SK-N-SH (cell line): ENCODE data around the gene SYNGR4. TPM values are rescaled to one million over a fixed set of nuclear protein-coding genes. Genes with fewer than 3 reads are reported as not detected.

Source experiments
- CTCF ChIA-PET: fragments of 300-600, 350-600 bp; formaldehyde crosslinking; extraction: SDS; loops from one replicate; lab custom pipeline; 2021; lab: Yijun Ruan, JAX
- POLR2A ChIA-PET: fragments of 350-600 bp; sonication (Branson Sonifier 250); formaldehyde crosslinking; extraction: SDS; loops from one replicate; lab custom pipeline; 2020; ENCODE audit warnings: antibody characterized with exemption, inconsistent platforms; lab: Yijun Ruan, JAX
- DNase-seq: peaks from one replicate; pipeline ENCODE4 v3.0.0; 2012
- H2AFZ ChIP-seq: fragments of 200-600 bp; sonication (generic); 2 replicates; pipeline ENCODE4 v1.8.1; 2016; ENCODE audit warnings: antibody characterized with exemption, mild to moderate bottlenecking, low read depth
- H3F3A ChIP-seq: fragments of 200-600 bp; sonication (generic); replicated peaks from 2 replicates; pipeline ENCODE3; 2016; ENCODE audit warnings: antibody characterized with exemption, mild to moderate bottlenecking; ENCODE audit not compliant: insufficient read depth
- H3K27ac ChIP-seq, 2 experiments: fragments of 200-500 bp in 1 of 2; fragments of 200-600 bp in 1 of 2; sonication (Bioruptor generic) in 1 of 2; sonication (generic), shearing (Covaris generic) in 1 of 2; 2 replicates each; pipeline versions ENCODE4 v1.5.1 to v1.6.1; 2014 to 2016; ENCODE audit warnings: low read depth in 2 of 2, inconsistent platforms in 1 of 2, low read length in 1 of 2, mild to moderate bottlenecking in 1 of 2, mixed read lengths in 1 of 2
- H3K27me3 ChIP-seq: fragments of 200-600 bp; sonication (generic), shearing (Covaris generic); 2 replicates; pipeline ENCODE4 v1.6.1; 2016; ENCODE audit warnings: mixed run types; ENCODE audit not compliant: insufficient read depth
- H3K36me3 ChIP-seq, 2 experiments: fragments of 200-500 bp in 1 of 2; fragments of 200-600 bp in 1 of 2; sonication (Bioruptor generic) in 1 of 2; sonication (generic) in 1 of 2; replicated peaks in 1 of 2; 2 replicates each; pipeline versions ENCODE3 to v1.5.1; 2014 to 2016; ENCODE audit warnings: low read length in 1 of 2, mild to moderate bottlenecking in 1 of 2; ENCODE audit not compliant: insufficient read depth in 2 of 2, control insufficient read depth in 1 of 2
- H3K4me1 ChIP-seq, 2 experiments: fragments of 200-500 bp in 1 of 2; fragments of 200-600 bp in 1 of 2; sonication (Bioruptor generic) in 1 of 2; sonication (generic), shearing (Covaris generic) in 1 of 2; 2 replicates each; pipeline versions ENCODE4 v1.5.1 to v1.6.1; 2014 to 2016; ENCODE audit warnings: low read depth in 1 of 2, low read length in 1 of 2, mixed run types in 1 of 2; ENCODE audit not compliant: insufficient read depth in 2 of 2, control insufficient read depth in 1 of 2
- H3K4me2 ChIP-seq: fragments of 200-600 bp; sonication (generic), shearing (Covaris generic); 2 replicates; pipeline ENCODE4 v1.6.1; 2017; ENCODE audit warnings: mixed run types
- H3K4me3 ChIP-seq, 2 experiments: fragments of 200-500 bp in 1 of 2; fragments of 200-600 bp in 1 of 2; sonication (Bioruptor generic) in 1 of 2; sonication (generic), shearing (Covaris generic) in 1 of 2; 2 replicates each; pipeline versions ENCODE4 v1.5.1 to v1.8.1; 2014 to 2016; ENCODE audit warnings: low read depth in 2 of 2, inconsistent platforms in 1 of 2, low read length in 1 of 2, mild to moderate bottlenecking in 1 of 2, mixed read lengths in 1 of 2, moderate library complexity in 1 of 2
- H3K79me2 ChIP-seq: fragments of 200-600 bp; sonication (generic); 2 replicates; pipeline ENCODE4 v1.8.1; 2017; ENCODE audit warnings: mild to moderate bottlenecking; ENCODE audit not compliant: insufficient read depth
- H3K9ac ChIP-seq: fragments of 200-600 bp; sonication (generic); 2 replicates; pipeline ENCODE4 v1.6.1; 2017; ENCODE audit warnings: mixed run types
- H3K9me2 ChIP-seq: fragments of 200-600 bp; sonication (generic); 2 replicates; pipeline ENCODE4 v1.6.1; 2017; ENCODE audit warnings: mixed run types
- H3K9me3 ChIP-seq: fragments of 200-600 bp; sonication (generic); 2 replicates; pipeline ENCODE4 v1.6.1; 2017; ENCODE audit warnings: mixed run types, mild to moderate bottlenecking, moderate library complexity
- H4K20me1 ChIP-seq: fragments of 200-600 bp; sonication (generic); 2 replicates; pipeline ENCODE4 v1.6.1; 2017; ENCODE audit warnings: mild to moderate bottlenecking, mixed run types; ENCODE audit not compliant: insufficient read depth
- CHD2 ChIP-seq: fragments of 150-350 bp; IDR thresholded peaks from 2 replicates; pipeline ENCODE4 v1.6.1; 2018; ENCODE audit warnings: low read length; ENCODE audit not compliant: partially characterized antibody
- EP300 ChIP-seq, 2 experiments: IDR thresholded peaks; 2 replicates each; pipeline versions ENCODE4 v1.4.0 to v1.6.1; 2012; ENCODE audit warnings: borderline replicate concordance in 1 of 2, low read depth in 1 of 2, low read length in 1 of 2
- EZH2phosphoT487 ChIP-seq: fragments of 200-600 bp; sonication (generic); IDR thresholded peaks from 2 replicates; pipeline ENCODE4 v1.6.1; 2017; ENCODE audit warnings: low read depth, mixed run types, mild to moderate bottlenecking, antibody characterized with exemption, moderate library complexity, borderline replicate concordance
- FOXJ3 ChIP-seq: sonication (generic); formaldehyde crosslinking; IDR thresholded peaks from 2 replicates; pipeline ENCODE4 v1.5.1; 2020; ENCODE audit warnings: mild to moderate bottlenecking, missing genetic modification reagents
- FOXM1 ChIP-seq: IDR thresholded peaks from 2 replicates; pipeline ENCODE4 v1.4.0; 2012; ENCODE audit warnings: low read depth, mild to moderate bottlenecking
- GABPA ChIP-seq: IDR thresholded peaks from 2 replicates; pipeline ENCODE4 v1.4.0; 2012; ENCODE audit warnings: low read depth, mild to moderate bottlenecking
- IRF3 ChIP-seq: fragments of 150-350 bp; IDR thresholded peaks from 2 replicates; pipeline ENCODE4 v1.6.1; 2016; ENCODE audit warnings: mild to moderate bottlenecking, low read depth, low read length
- MAX ChIP-seq: IDR thresholded peaks from 2 replicates; pipeline ENCODE4 v1.4.0; 2012; ENCODE audit warnings: low read depth
- MEF2A ChIP-seq: IDR thresholded peaks from 2 replicates; pipeline ENCODE4 v1.4.0; 2012; ENCODE audit warnings: low read depth, borderline replicate concordance
- NFIC ChIP-seq: IDR thresholded peaks from 2 replicates; pipeline ENCODE4 v1.4.0; 2012; ENCODE audit warnings: borderline replicate concordance
- NRF1 ChIP-seq: IDR thresholded peaks from 2 replicates; pipeline ENCODE4 v1.6.1; 2012; ENCODE audit warnings: low read depth, mild to moderate bottlenecking, low read length
- POLR2AphosphoS5 ChIP-seq: IDR thresholded peaks from 2 replicates; pipeline ENCODE4 v1.6.1; 2012; ENCODE audit warnings: low read depth, low read length
- RAD21 ChIP-seq: IDR thresholded peaks from 2 replicates; pipeline ENCODE4 v1.6.1; 2012; ENCODE audit warnings: mild to moderate bottlenecking, low read length
- RCOR1 ChIP-seq: fragments of 150-350 bp; IDR thresholded peaks from 2 replicates; pipeline ENCODE4 v1.6.1; 2017; ENCODE audit warnings: antibody characterized with exemption, low read length
- RFX5 ChIP-seq: IDR thresholded peaks from 2 replicates; pipeline ENCODE4 v1.6.1; 2012; ENCODE audit warnings: mild to moderate bottlenecking, improper control_type of control experiment, low read length
- RXRA ChIP-seq: IDR thresholded peaks from 2 replicates; pipeline ENCODE4 v1.4.0; 2012; ENCODE audit warnings: low read depth, mild to moderate bottlenecking, borderline replicate concordance
- SMC3 ChIP-seq: IDR thresholded peaks from 2 replicates; pipeline ENCODE4 v1.6.1; 2012; ENCODE audit warnings: low read depth, low read length, improper control_type of control experiment
- TAF1 ChIP-seq: IDR thresholded peaks from 2 replicates; pipeline ENCODE4 v1.6.1; 2012; ENCODE audit warnings: low read depth, mild to moderate bottlenecking, low read length, moderate library complexity, borderline replicate concordance
- TCF12 ChIP-seq: IDR thresholded peaks from 2 replicates; pipeline ENCODE4 v1.4.0; 2012
- TEAD4 ChIP-seq: IDR thresholded peaks from 2 replicates; pipeline ENCODE4 v1.4.0; 2012; ENCODE audit warnings: mild to moderate bottlenecking, borderline replicate concordance; ENCODE audit not compliant: insufficient read depth
- USF1 ChIP-seq: IDR thresholded peaks from 2 replicates; pipeline ENCODE4 v1.4.0; 2012; ENCODE audit warnings: low read depth, borderline replicate concordance
- USF2 ChIP-seq: fragments of 150-350 bp; IDR thresholded peaks from 2 replicates; pipeline ENCODE4 v1.6.1; 2017; ENCODE audit warnings: antibody characterized with exemption, low read length, low read depth, borderline replicate concordance
- WGBS: methylation state at CpG from one replicate; pipeline ENCODE4 v1.1.6; 2017; ENCODE audit warnings: low lambda C conversion rate; 5-methylcytosine and 5-hydroxymethylcytosine counted together
- polyA plus RNA-seq, 3 experiments: library from polyadenylated mRNA; depleted of rRNA; stranded (reverse); fragments of >200 nt; gene quantifications; 2 replicates each; pipeline ENCODE4 v1.2.3, GENCODE V29; 2012

SYNGR4 gene
- polyA plus RNA-seq, 1 of the 3 experiments (the other 2 are of a cell fraction) = 0.08 TPM

- H3K27me3 ChIP-seq = no peaks in the 10 kb centered on the region
- H3K4me2 ChIP-seq = no peak overlapping the region
- H3K27ac ChIP-seq = no peak overlapping the region
- CTCF ChIA-PET = interaction anchor here (0.8 kb wide), 1 partner anchor 114 kb away, joined by 3 read pairs; no protein-coding TSS in a partner anchor
- no peak overlapping the region for H3K4me3 ChIP-seq
- no peak overlapping the region for H3K9ac ChIP-seq
- H4K20me1 ChIP-seq = no peaks in the 10 kb centered on the region
- no peaks in the 10 kb centered on the region for H3K9me2 ChIP-seq
- no peaks in the 10 kb centered on the region for H3F3A ChIP-seq
- H3K79me2 ChIP-seq = no peaks in the 10 kb centered on the region
- H3K9me3 ChIP-seq = no peaks in the 10 kb centered on the region
- no peaks in the 10 kb centered on the region for H3K36me3 ChIP-seq
- H3K4me1 ChIP-seq = no peaks in the 10 kb centered on the region; a peak in 1 of 4 replicates
- H2AFZ ChIP-seq = no peak overlapping the region
- no peak for DNase-seq
- POLR2A ChIA-PET = no interaction called here
- 61% methylated on average over 1 of the region's 27 CpGs for WGBS
- no peak for TF ChIP-seq TAF1
- TF ChIP-seq IRF3 = no peak
- TF ChIP-seq MEF2A = no peak
- TF ChIP-seq RAD21 = no peak
- no peak for TF ChIP-seq RCOR1
- no peak for TF ChIP-seq MAX
- TF ChIP-seq POLR2AphosphoS5 = no peak
- TF ChIP-seq EP300 (IDR thresholded peaks at IDR 0.05; ENCODE audit: borderline replicate concordance in 1 of 2, low read depth in 1 of 2, low read length in 1 of 2) = no peak
- no peak for TF ChIP-seq NRF1
Observed at GRCh38 chr19:48405010-48405659, 41.0 kb downstream of the SYNGR4 start.

- Histone ChIP-seq H3K9ac (no peak overlapping the region), H3K27ac (no peak overlapping the region), H3F3A (no peaks in the 10 kb centered on the region), H2AFZ (no peak overlapping the region)
- WGBS = 70% methylated on average over 13 of the region's 13 CpGs
- TF ChIP-seq USF1 (no peak), RXRA (no peak), FOXM1 (no peak), POLR2AphosphoS5 (no peak), USF2 (no peak), IRF3 (no peak), GABPA (no peak), RFX5 (no peak), SMC3 (no peak), TEAD4 (no peak), TCF12 (no peak), NFIC (no peak), MEF2A (no peak), EZH2phosphoT487 (no peak), FOXJ3 (CRISPR knock-in tag) (no peak), RAD21 (no peak), MAX (no peak), CHD2 (no peak), TAF1 (no peak), RCOR1 (no peak)
- TF ChIP-seq, all 33 proteins: peak for 0
- Histone ChIP-seq H3K4me3 (no peak overlapping the region), H3K79me2 (no peaks in the 10 kb centered on the region), H3K9me3 (no peaks in the 10 kb centered on the region), H3K9me2 (no peaks in the 10 kb centered on the region), H3K27me3 (no peaks in the 10 kb centered on the region), H3K4me2 (no peak overlapping the region), H3K36me3 (no peaks in the 10 kb centered on the region), H3K4me1 (no peaks in the 10 kb centered on the region), H4K20me1 (no peaks in the 10 kb centered on the region)
- DNase-seq = no peak
- ChIA-PET CTCF (interaction anchor here (0.8 kb wide), 1 partner anchor 115 kb away, joined by 3 read pairs; no protein-coding TSS in a partner anchor), POLR2A (no interaction called here)
Observed at GRCh38 chr19:48405850-48406249, 41.7 kb downstream of the SYNGR4 start.
